PFSK-1 (cell line): ENCODE results near the gene IGSF9B.

ENCODE experiments used
- FOXP2 ChIP-seq: optimal IDR thresholded peaks from 2 replicates; pipeline ENCODE3; 2011; ENCODE audit warnings: borderline replicate concordance, control low read depth, inconsistent platforms; ENCODE audit not compliant: insufficient read depth; ENCODE audit errors: extremely low read length, extremely low read depth
- POLR2AphosphoS5 ChIP-seq: IDR thresholded peaks from 2 replicates; pipeline ENCODE4 v1.6.1; 2012; ENCODE audit warnings: low read depth, mild to moderate bottlenecking, control low read depth, low read length, moderate library complexity
- REST ChIP-seq, 2 experiments: IDR thresholded peaks; 2 replicates each; pipeline versions ENCODE4 v1.6.1 to v1.8.0; 2011 to 2012; ENCODE audit warnings: low read depth in 2 of 2, low read length in 2 of 2, control low read depth in 1 of 2, inconsistent platforms in 1 of 2, mild to moderate bottlenecking in 1 of 2, moderate library complexity in 1 of 2; ENCODE audit not compliant: insufficient read depth in 1 of 2
- SIN3A ChIP-seq: IDR thresholded peaks from 2 replicates; pipeline ENCODE4 v1.6.1; 2012; ENCODE audit warnings: mild to moderate bottlenecking, low read length, moderate library complexity, borderline replicate concordance; ENCODE audit not compliant: insufficient read depth
- TAF1 ChIP-seq: IDR thresholded peaks from 2 replicates; pipeline ENCODE4 v1.6.1; 2012; ENCODE audit warnings: low read length, control low read depth, borderline replicate concordance; ENCODE audit not compliant: insufficient read depth

The IGSF9B gene

GRCh38 chr11:133913761-133914160, 43.0 kb downstream of the IGSF9B start:
- no peak for TF ChIP-seq FOXP2
- no peak for TF ChIP-seq SIN3A
- TF ChIP-seq REST (IDR thresholded peaks at IDR 0.05; ENCODE audit: insufficient read depth in 1 of 2, low read depth in 2 of 2, low read length in 2 of 2), result no peak
- TF ChIP-seq TAF1, result no peak

- TF ChIP-seq REST (IDR thresholded peaks at IDR 0.05; ENCODE audit: insufficient read depth in 1 of 2, low read depth in 2 of 2, low read length in 2 of 2), result no peak
- no peak for TF ChIP-seq TAF1
- no peak for TF ChIP-seq POLR2AphosphoS5
- no peak for TF ChIP-seq FOXP2
- TF ChIP-seq SIN3A, result no peak
Observed at GRCh38 chr11:133911171-133911570, 45.6 kb downstream of the IGSF9B start.

- TF ChIP-seq REST (IDR thresholded peaks at IDR 0.05; ENCODE audit: insufficient read depth in 1 of 2, low read depth in 2 of 2, low read length in 2 of 2), result no peak
- TF ChIP-seq SIN3A, result no peak
- no peak for TF ChIP-seq FOXP2
- no peak for TF ChIP-seq TAF1
- TF ChIP-seq POLR2AphosphoS5, result no peak
Observed at GRCh38 chr11:133910101-133910500, 46.7 kb downstream of the IGSF9B start.

- TF ChIP-seq REST (IDR thresholded peaks at IDR 0.05; ENCODE audit: insufficient read depth in 1 of 2, low read depth in 2 of 2, low read length in 2 of 2), result no peak
- TF ChIP-seq FOXP2, result no peak
- no peak for TF ChIP-seq POLR2AphosphoS5
- no peak for TF ChIP-seq SIN3A
- no peak for TF ChIP-seq TAF1
Observed at GRCh38 chr11:133908827-133909226, 47.9 kb downstream of the IGSF9B start.

- TF ChIP-seq POLR2AphosphoS5, result no peak
Observed at GRCh38 chr11:133907841-133908241, 48.9 kb downstream of the IGSF9B start.
